Neutrophil (primary cell): Measurements from ENCODE around the gene ISM1.

Experiments
- H3K27ac ChIP-seq: fragments of 200-600 bp; sonication (generic); 2 replicates; pipeline ENCODE4 v1.5.1; 2016; ENCODE audit warnings: mild to moderate bottlenecking, moderate library complexity
- H3K27me3 ChIP-seq: fragments of 200-600 bp; sonication (generic); 2 replicates; pipeline ENCODE4 v1.6.0; 2016; ENCODE audit warnings: mild to moderate bottlenecking
- H3K36me3 ChIP-seq: fragments of 200-600 bp; sonication (generic); 2 replicates; pipeline ENCODE4 v1.5.1; 2017
- H3K4me1 ChIP-seq, 2 experiments: fragments of 200-600 bp in 1 of 2; sonication (generic) in 1 of 2; 1 replicate in 1 of 2; 2 replicates in 1 of 2; pipeline versions ENCODE4 v1.5.1 to v1.6.1; 2013 to 2016; ENCODE audit warnings: low read depth in 1 of 2, low read length in 1 of 2, mild to moderate bottlenecking in 1 of 2, moderate library complexity in 1 of 2; ENCODE audit not compliant: control insufficient read depth in 1 of 2, insufficient read depth in 1 of 2
- H3K4me3 ChIP-seq, 2 experiments: fragments of 200-600 bp in 1 of 2; sonication (generic) in 1 of 2; 1 replicate in 1 of 2; 2 replicates in 1 of 2; pipeline ENCODE4 v1.5.1; 2013 to 2016; ENCODE audit warnings: low read depth in 1 of 2, low read length in 1 of 2, mild to moderate bottlenecking in 1 of 2, moderate library complexity in 1 of 2
- H3K9me3 ChIP-seq: fragments of 200-600 bp; sonication (generic); 2 replicates; pipeline ENCODE4 v1.5.1; 2016
- CTCF ChIP-seq: fragments of 200-600 bp; sonication (generic); IDR thresholded peaks from 2 replicates; pipeline ENCODE4 v1.5.1; 2016; ENCODE audit warnings: antibody characterized with exemption

ISM1 gene

GRCh38 chr20:13320702-13321101 is 99.6 kb downstream of the ISM1 start:
- no peak overlapping the region for H3K4me3 ChIP-seq
- no peak for TF ChIP-seq CTCF
- no peak overlapping the region for H3K27ac ChIP-seq
- H3K9me3 ChIP-seq: no peaks in the 10 kb centered on the region
- no peaks in the 10 kb centered on the region for H3K4me1 ChIP-seq
- H3K27me3 ChIP-seq: peaks cover 18% of the 10 kb centered on the region
- no peaks in the 10 kb centered on the region for H3K36me3 ChIP-seq

- no peaks in the 10 kb centered on the region for H3K36me3 ChIP-seq
- no peaks in the 10 kb centered on the region for H3K4me1 ChIP-seq
- H3K27me3 ChIP-seq: peaks cover 18% of the 10 kb centered on the region
- H3K9me3 ChIP-seq: no peaks in the 10 kb centered on the region
- no peak overlapping the region for H3K27ac ChIP-seq
- TF ChIP-seq CTCF: no peak
- H3K4me3 ChIP-seq: no peak overlapping the region
Observed at GRCh38 chr20:13321416-13321815, 100.3 kb downstream of the ISM1 start.

- H3K4me1 ChIP-seq: no peaks in the 10 kb centered on the region
- no peaks in the 10 kb centered on the region for H3K9me3 ChIP-seq
- no peak overlapping the region for H3K27ac ChIP-seq
- no peak overlapping the region for H3K4me3 ChIP-seq
- TF ChIP-seq CTCF: no peak
- no peaks in the 10 kb centered on the region for H3K36me3 ChIP-seq
- H3K27me3 ChIP-seq: peaks cover 18% of the 10 kb centered on the region
Observed at GRCh38 chr20:13322198-13322597, 101.1 kb downstream of the ISM1 start.

- no peaks in the 10 kb centered on the region for H3K9me3 ChIP-seq
- no peak overlapping the region for H3K27ac ChIP-seq
- no peaks in the 10 kb centered on the region for H3K4me1 ChIP-seq
- H3K27me3 ChIP-seq: peaks cover 18% of the 10 kb centered on the region
- no peaks in the 10 kb centered on the region for H3K36me3 ChIP-seq
- TF ChIP-seq CTCF: no peak
- H3K4me3 ChIP-seq: no peak overlapping the region
Observed at GRCh38 chr20:13322621-13323020, 101.5 kb downstream of the ISM1 start.

- H3K4me1 ChIP-seq: no peaks in the 10 kb centered on the region
- H3K36me3 ChIP-seq: no peaks in the 10 kb centered on the region
- peaks cover 18% of the 10 kb centered on the region for H3K27me3 ChIP-seq
- H3K4me3 ChIP-seq: no peak overlapping the region
- no peak overlapping the region for H3K27ac ChIP-seq
- H3K9me3 ChIP-seq: no peaks in the 10 kb centered on the region
- TF ChIP-seq CTCF: no peak
Observed at GRCh38 chr20:13325033-13325432, 104.0 kb downstream of the ISM1 start.

GRCh38 chr20:13325796-13326340 is 104.8 kb downstream of the ISM1 start:
- Histone ChIP-seq H3K4me3 (no peak overlapping the region), H3K27ac (no peak overlapping the region), H3K9me3 (no peaks in the 10 kb centered on the region), H3K27me3 (peaks cover 18% of the 10 kb centered on the region), H3K36me3 (no peaks in the 10 kb centered on the region), H3K4me1 (no peaks in the 10 kb centered on the region)
- TF ChIP-seq CTCF: no peak
